ENCODE data around the gene FARP1. TPM values are rescaled to one million over a fixed set of nuclear protein-coding genes. Genes with fewer than 3 reads are reported as not detected.
A peak's percentile ranks its signal among the peaks of the same experiment; 100 is the strongest.

FARP1 gene
- total RNA-seq, 1 experiment from 2014 or later = 96.6 TPM

DNA sequence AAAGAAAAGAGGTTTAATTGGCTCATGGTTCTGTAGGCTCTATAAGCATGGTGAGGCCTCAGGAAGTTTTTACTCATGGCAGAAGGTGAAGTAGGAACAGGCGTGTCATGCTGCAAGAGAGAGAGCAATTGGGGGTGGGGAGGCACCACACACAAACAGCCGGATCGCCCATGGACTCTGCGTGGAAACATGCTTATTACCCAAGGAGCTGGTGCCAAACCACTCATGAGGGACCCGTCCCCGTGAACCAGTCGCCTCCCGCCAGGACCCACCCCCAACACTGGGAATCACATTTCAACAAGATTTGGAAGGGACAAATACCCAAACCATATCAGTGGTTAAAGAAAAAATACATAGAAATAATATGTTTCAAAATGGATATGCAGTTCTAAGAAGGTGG, 208.7 kb downstream of the FARP1 start:
- no peaks in the 10 kb centered on the region for H3K36me3 Mint-ChIP-seq
- no peaks in the 10 kb centered on the region for H3K27me3 Mint-ChIP-seq (ENCODE audit: low read depth)

DNA sequence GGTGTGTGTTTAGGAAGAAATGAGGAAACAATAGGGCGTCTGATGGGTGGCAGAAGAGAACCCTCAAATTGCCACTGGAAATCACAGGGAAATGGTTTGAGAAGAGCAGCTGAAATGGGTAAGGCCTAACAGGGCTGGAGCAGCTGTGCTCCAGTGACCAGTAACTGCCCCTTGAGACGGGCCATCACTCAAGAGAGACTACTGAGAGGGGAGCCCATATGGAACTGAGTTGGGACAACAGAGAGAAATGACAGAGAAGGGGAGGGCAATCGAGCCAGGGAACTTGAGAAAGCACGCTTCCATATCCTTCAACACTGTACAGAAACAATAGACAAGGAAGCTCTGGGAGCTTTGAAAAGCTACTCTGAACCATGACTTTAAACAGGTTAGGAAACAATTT, 209.3 kb downstream of the FARP1 start:
- CTCF ChIA-PET = interaction anchor here (0.7 to 1.3 kb wide), 2 partner anchors 24 to 319 kb away, joined by 3 read pairs; no protein-coding TSS in a partner anchor
- Mint-ChIP-seq H3K4me3 (no peak overlapping the region), H3K27me3 (ENCODE audit: low read depth) (no peaks in the 10 kb centered on the region), H3K4me1 (peaks cover 9% of the 10 kb centered on the region), H3K9me3 (no peaks in the 10 kb centered on the region), H3K36me3 (no peaks in the 10 kb centered on the region), H3K27ac (peak overlapping the region; percentile 62)
- DNase-seq (ENCODE audit: low spot score) (no peak), ATAC-seq (no peak)
- TF ChIP-seq NFATC4 (CRISPR knock-in tag; IDR thresholded peaks at IDR 0.05) (no peak), ZNF219 (CRISPR knock-in tag; IDR thresholded peaks at IDR 0.05; ENCODE audit: borderline replicate concordance) (no peak), SMAD3 (CRISPR knock-in tag; IDR thresholded peaks at IDR 0.05; ENCODE audit: borderline replicate concordance) (no peak), ZNF423 (CRISPR knock-in tag; IDR thresholded peaks at IDR 0.05) (no peak), ESRRA (CRISPR knock-in tag; IDR thresholded peaks at IDR 0.05; ENCODE audit: borderline replicate concordance) (no peak), CREM (CRISPR knock-in tag; IDR thresholded peaks at IDR 0.05) (no peak), FOXP1 (CRISPR knock-in tag; IDR thresholded peaks at IDR 0.05; ENCODE audit: borderline replicate concordance) (no peak), ZNF263 (CRISPR knock-in tag; IDR thresholded peaks at IDR 0.05; ENCODE audit: low read depth) (no peak), HMGA2 (CRISPR knock-in tag; IDR thresholded peaks at IDR 0.05) (no peak), TEAD4 (CRISPR knock-in tag; IDR thresholded peaks at IDR 0.05) (no peak), GABPB1 (CRISPR knock-in tag; IDR thresholded peaks at IDR 0.05) (no peak), GRHL2 (CRISPR knock-in tag; IDR thresholded peaks at IDR 0.05; ENCODE audit: insufficient replicate concordance, severe bottlenecking) (no peak), TP53 (CRISPR knock-in tag; IDR thresholded peaks at IDR 0.05) (no peak), NFE2L1 (CRISPR knock-in tag; IDR thresholded peaks at IDR 0.05) (no peak)
- TF ChIP-seq, protein P1, sequence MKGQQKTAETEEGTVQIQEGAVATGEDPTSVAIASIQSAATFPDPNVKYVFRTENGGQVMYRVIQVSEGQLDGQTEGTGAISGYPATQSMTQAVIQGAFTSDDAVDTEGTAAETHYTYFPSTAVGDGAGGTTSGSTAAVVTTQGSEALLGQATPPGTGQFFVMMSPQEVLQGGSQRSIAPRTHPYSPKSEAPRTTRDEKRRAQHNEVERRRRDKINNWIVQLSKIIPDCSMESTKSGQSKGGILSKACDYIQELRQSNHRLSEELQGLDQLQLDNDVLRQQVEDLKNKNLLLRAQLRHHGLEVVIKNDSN (CRISPR knock-in tag; IDR thresholded peaks at IDR 0.05) = no peak
- TF ChIP-seq, protein P2, sequence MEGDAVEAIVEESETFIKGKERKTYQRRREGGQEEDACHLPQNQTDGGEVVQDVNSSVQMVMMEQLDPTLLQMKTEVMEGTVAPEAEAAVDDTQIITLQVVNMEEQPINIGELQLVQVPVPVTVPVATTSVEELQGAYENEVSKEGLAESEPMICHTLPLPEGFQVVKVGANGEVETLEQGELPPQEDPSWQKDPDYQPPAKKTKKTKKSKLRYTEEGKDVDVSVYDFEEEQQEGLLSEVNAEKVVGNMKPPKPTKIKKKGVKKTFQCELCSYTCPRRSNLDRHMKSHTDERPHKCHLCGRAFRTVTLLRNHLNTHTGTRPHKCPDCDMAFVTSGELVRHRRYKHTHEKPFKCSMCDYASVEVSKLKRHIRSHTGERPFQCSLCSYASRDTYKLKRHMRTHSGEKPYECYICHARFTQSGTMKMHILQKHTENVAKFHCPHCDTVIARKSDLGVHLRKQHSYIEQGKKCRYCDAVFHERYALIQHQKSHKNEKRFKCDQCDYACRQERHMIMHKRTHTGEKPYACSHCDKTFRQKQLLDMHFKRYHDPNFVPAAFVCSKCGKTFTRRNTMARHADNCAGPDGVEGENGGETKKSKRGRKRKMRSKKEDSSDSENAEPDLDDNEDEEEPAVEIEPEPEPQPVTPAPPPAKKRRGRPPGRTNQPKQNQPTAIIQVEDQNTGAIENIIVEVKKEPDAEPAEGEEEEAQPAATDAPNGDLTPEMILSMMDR (IDR thresholded peaks at IDR 0.05) = no peak
- TF ChIP-seq, protein P3, sequence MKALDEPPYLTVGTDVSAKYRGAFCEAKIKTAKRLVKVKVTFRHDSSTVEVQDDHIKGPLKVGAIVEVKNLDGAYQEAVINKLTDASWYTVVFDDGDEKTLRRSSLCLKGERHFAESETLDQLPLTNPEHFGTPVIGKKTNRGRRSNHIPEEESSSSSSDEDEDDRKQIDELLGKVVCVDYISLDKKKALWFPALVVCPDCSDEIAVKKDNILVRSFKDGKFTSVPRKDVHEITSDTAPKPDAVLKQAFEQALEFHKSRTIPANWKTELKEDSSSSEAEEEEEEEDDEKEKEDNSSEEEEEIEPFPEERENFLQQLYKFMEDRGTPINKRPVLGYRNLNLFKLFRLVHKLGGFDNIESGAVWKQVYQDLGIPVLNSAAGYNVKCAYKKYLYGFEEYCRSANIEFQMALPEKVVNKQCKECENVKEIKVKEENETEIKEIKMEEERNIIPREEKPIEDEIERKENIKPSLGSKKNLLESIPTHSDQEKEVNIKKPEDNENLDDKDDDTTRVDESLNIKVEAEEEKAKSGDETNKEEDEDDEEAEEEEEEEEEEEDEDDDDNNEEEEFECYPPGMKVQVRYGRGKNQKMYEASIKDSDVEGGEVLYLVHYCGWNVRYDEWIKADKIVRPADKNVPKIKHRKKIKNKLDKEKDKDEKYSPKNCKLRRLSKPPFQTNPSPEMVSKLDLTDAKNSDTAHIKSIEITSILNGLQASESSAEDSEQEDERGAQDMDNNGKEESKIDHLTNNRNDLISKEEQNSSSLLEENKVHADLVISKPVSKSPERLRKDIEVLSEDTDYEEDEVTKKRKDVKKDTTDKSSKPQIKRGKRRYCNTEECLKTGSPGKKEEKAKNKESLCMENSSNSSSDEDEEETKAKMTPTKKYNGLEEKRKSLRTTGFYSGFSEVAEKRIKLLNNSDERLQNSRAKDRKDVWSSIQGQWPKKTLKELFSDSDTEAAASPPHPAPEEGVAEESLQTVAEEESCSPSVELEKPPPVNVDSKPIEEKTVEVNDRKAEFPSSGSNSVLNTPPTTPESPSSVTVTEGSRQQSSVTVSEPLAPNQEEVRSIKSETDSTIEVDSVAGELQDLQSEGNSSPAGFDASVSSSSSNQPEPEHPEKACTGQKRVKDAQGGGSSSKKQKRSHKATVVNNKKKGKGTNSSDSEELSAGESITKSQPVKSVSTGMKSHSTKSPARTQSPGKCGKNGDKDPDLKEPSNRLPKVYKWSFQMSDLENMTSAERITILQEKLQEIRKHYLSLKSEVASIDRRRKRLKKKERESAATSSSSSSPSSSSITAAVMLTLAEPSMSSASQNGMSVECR (CRISPR knock-in tag; IDR thresholded peaks at IDR 0.05; ENCODE audit: borderline replicate concordance) = no peak
- TF ChIP-seq, protein P4, sequence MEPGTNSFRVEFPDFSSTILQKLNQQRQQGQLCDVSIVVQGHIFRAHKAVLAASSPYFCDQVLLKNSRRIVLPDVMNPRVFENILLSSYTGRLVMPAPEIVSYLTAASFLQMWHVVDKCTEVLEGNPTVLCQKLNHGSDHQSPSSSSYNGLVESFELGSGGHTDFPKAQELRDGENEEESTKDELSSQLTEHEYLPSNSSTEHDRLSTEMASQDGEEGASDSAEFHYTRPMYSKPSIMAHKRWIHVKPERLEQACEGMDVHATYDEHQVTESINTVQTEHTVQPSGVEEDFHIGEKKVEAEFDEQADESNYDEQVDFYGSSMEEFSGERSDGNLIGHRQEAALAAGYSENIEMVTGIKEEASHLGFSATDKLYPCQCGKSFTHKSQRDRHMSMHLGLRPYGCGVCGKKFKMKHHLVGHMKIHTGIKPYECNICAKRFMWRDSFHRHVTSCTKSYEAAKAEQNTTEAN (CRISPR knock-in tag; IDR thresholded peaks at IDR 0.05) = no peak
- TF ChIP-seq, protein P5, sequence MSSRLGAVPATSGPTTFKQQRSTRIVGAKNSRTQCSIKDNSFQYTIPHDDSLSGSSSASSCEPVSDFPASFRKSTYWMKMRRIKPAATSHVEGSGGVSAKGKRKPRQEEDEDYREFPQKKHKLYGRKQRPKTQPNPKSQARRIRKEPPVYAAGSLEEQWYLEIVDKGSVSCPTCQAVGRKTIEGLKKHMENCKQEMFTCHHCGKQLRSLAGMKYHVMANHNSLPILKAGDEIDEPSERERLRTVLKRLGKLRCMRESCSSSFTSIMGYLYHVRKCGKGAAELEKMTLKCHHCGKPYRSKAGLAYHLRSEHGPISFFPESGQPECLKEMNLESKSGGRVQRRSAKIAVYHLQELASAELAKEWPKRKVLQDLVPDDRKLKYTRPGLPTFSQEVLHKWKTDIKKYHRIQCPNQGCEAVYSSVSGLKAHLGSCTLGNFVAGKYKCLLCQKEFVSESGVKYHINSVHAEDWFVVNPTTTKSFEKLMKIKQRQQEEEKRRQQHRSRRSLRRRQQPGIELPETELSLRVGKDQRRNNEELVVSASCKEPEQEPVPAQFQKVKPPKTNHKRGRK (CRISPR knock-in tag; IDR thresholded peaks at IDR 0.05; ENCODE audit: borderline replicate concordance) = no peak
- TF ChIP-seq, protein P6, sequence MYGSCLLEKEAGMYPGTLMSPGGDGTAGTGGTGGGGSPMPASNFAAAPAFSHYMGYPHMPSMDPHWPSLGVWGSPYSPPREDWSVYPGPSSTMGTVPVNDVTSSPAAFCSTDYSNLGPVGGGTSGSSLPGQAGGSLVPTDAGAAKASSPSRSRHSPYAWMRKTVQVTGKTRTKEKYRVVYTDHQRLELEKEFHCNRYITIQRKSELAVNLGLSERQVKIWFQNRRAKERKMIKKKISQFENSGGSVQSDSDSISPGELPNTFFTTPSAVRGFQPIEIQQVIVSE (CRISPR knock-in tag; IDR thresholded peaks at IDR 0.05; ENCODE audit: borderline replicate concordance) = no peak
- POLR2A ChIA-PET = no interaction called here

More for the DNA sequence above, 208.7 kb downstream of the FARP1 start:
- no peak overlapping the region for H3K4me3 Mint-ChIP-seq
- DNase-seq (ENCODE audit: low spot score) (no peak), ATAC-seq (no peak)
- H3K27ac Mint-ChIP-seq = no peak overlapping the region
- ChIA-PET CTCF (interaction anchor here (1.3 kb wide), 1 partner anchor 318 kb away, joined by 3 read pairs; no protein-coding TSS in a partner anchor), POLR2A (no interaction called here)
- no peaks in the 10 kb centered on the region for H3K9me3 Mint-ChIP-seq
- H3K4me1 Mint-ChIP-seq = peaks cover 9% of the 10 kb centered on the region
- TF ChIP-seq NFE2L1 (CRISPR knock-in tag; IDR thresholded peaks at IDR 0.05) = no peak
- TF ChIP-seq FOXJ3 (CRISPR knock-in tag; IDR thresholded peaks at IDR 0.05; ENCODE audit: borderline replicate concordance) = no peak
- no peak for TF ChIP-seq TP53 (CRISPR knock-in tag; IDR thresholded peaks at IDR 0.05)
- TF ChIP-seq, protein P7, sequence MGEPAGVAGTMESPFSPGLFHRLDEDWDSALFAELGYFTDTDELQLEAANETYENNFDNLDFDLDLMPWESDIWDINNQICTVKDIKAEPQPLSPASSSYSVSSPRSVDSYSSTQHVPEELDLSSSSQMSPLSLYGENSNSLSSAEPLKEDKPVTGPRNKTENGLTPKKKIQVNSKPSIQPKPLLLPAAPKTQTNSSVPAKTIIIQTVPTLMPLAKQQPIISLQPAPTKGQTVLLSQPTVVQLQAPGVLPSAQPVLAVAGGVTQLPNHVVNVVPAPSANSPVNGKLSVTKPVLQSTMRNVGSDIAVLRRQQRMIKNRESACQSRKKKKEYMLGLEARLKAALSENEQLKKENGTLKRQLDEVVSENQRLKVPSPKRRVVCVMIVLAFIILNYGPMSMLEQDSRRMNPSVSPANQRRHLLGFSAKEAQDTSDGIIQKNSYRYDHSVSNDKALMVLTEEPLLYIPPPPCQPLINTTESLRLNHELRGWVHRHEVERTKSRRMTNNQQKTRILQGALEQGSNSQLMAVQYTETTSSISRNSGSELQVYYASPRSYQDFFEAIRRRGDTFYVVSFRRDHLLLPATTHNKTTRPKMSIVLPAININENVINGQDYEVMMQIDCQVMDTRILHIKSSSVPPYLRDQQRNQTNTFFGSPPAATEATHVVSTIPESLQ (CRISPR knock-in tag; IDR thresholded peaks at IDR 0.05) = no peak

Measured in WTC11 (cell line).